BJ (cell line): ENCODE measurements around the gene ATP13A4. TPM values are rescaled to one million over a fixed set of nuclear protein-coding genes. Genes with fewer than 3 reads are reported as not detected.

Experiments used
- CTCF ChIA-PET: fragments of 350-600 bp; formaldehyde crosslinking; extraction: SDS; loops from one replicate; lab custom pipeline; 2021; ENCODE audit warnings: antibody characterized with exemption, inconsistent platforms; lab: Yijun Ruan, JAX
- POLR2A ChIA-PET: fragments of 300-600 bp; sonication (Branson Sonifier 250); formaldehyde crosslinking; extraction: SDS; loops from one replicate; lab custom pipeline; 2021; ENCODE audit warnings: antibody characterized with exemption; lab: Charles Lee
- DNase-seq: peaks from one replicate; pipeline ENCODE4 v3.0.0-alpha.2; 2011; ENCODE audit warnings: low read depth
- H3K27me3 ChIP-seq: 2 replicates; pipeline ENCODE4 v1.6.0; 2011; ENCODE audit warnings: low read length; ENCODE audit not compliant: control insufficient read depth, insufficient read depth
- H3K36me3 ChIP-seq: 2 replicates; pipeline ENCODE4 v1.5.1; 2011; ENCODE audit warnings: low read length; ENCODE audit not compliant: control insufficient read depth, insufficient read depth
- H3K4me3 ChIP-seq: 2 replicates; pipeline ENCODE4 v1.5.1; 2011; ENCODE audit warnings: low read depth, mild to moderate bottlenecking, control low read depth, low read length
- polyA plus RNA-seq: library from polyadenylated mRNA; depleted of rRNA; stranded (reverse); fragments of >200 nt; gene quantifications from 2 replicates; pipeline ENCODE4 v1.2.3, GENCODE V29; 2011
- TF ChIP-seq, protein P1 (sequence below): IDR thresholded peaks from 2 replicates; pipeline ENCODE4 v1.5.1; 2011; ENCODE audit warnings: low read depth, mild to moderate bottlenecking, control low read depth, inconsistent platforms, low read length, moderate library complexity; ENCODE audit not compliant: insufficient read depth

Gene ATP13A4
- polyA plus RNA-seq, 1 experiment = 0.10 TPM

GRCh38 chr3:193559100-193559499 is 4.4 kb upstream of the ATP13A4 start:
- Histone ChIP-seq H3K27me3 (no peaks in the 10 kb centered on the region), H3K36me3 (no peaks in the 10 kb centered on the region), H3K4me3 (no peak overlapping the region)
- POLR2A ChIA-PET = no interaction called here
- CTCF ChIA-PET = no interaction called here
- TF ChIP-seq, protein P1, sequence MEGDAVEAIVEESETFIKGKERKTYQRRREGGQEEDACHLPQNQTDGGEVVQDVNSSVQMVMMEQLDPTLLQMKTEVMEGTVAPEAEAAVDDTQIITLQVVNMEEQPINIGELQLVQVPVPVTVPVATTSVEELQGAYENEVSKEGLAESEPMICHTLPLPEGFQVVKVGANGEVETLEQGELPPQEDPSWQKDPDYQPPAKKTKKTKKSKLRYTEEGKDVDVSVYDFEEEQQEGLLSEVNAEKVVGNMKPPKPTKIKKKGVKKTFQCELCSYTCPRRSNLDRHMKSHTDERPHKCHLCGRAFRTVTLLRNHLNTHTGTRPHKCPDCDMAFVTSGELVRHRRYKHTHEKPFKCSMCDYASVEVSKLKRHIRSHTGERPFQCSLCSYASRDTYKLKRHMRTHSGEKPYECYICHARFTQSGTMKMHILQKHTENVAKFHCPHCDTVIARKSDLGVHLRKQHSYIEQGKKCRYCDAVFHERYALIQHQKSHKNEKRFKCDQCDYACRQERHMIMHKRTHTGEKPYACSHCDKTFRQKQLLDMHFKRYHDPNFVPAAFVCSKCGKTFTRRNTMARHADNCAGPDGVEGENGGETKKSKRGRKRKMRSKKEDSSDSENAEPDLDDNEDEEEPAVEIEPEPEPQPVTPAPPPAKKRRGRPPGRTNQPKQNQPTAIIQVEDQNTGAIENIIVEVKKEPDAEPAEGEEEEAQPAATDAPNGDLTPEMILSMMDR = no peak
- no peak for DNase-seq

DNA sequence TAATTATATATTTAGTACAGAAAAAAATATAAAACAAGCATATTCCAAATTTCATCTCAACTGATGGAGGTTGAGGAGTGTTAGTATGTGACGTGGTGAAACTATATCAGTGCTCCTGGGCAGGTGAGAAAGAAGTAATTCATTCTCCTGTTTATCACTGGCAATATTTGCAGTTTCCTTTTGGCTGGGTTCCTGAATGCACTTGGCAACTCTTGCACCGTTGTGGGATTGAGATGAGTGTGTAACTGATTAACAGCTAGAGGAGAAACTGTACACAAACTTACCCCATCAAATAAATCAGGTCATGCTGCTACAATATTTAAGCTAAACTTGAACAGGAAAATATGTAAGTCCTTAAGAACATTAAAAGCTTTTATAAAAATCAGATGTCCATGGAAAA is 2.1 kb upstream of the ATP13A4 start:
- DNase-seq = no peak
- Histone ChIP-seq H3K4me3 (no peak overlapping the region), H3K27me3 (no peaks in the 10 kb centered on the region), H3K36me3 (no peaks in the 10 kb centered on the region)
- CTCF ChIA-PET = interaction anchor here (1.4 kb wide), 1 partner anchor 16 kb away, joined by 4 read pairs; no protein-coding TSS in a partner anchor
- TF ChIP-seq, protein P1 = no peak
- POLR2A ChIA-PET = no interaction called here

GRCh38 chr3:193553586-193553985 is 1.1 kb downstream of the ATP13A4 start:
- Histone ChIP-seq H3K36me3 (no peaks in the 10 kb centered on the region), H3K27me3 (no peaks in the 10 kb centered on the region), H3K4me3 (no peak overlapping the region)
- ChIA-PET CTCF (no interaction called here), POLR2A (no interaction called here)
- TF ChIP-seq, protein P1 = no peak
- no peak for DNase-seq

DNA sequence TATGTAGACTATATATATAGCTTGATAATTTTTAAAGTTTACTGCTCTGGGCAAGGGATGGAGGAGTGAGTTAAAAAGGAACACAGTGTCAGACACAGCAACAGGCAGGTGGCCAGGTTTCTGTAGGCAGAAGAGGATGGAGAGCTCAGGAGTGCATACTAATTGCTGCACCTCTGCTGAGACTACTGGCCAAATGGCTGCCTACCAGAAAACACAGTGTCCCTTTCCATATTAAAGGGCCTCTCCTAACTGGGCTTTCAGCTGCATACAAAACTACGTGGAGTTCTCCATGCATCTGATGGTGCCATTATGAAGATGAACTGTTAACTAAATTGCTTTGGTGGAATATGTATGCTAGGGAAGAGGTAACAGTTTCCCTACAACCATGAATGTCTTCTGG is 1.8 kb downstream of the ATP13A4 start:
- Histone ChIP-seq H3K4me3 (no peak overlapping the region), H3K27me3 (no peaks in the 10 kb centered on the region), H3K36me3 (no peaks in the 10 kb centered on the region)
- POLR2A ChIA-PET = no interaction called here
- DNase-seq = no peak
- TF ChIP-seq, protein P1 = no peak
- CTCF ChIA-PET = no interaction called here

DNA sequence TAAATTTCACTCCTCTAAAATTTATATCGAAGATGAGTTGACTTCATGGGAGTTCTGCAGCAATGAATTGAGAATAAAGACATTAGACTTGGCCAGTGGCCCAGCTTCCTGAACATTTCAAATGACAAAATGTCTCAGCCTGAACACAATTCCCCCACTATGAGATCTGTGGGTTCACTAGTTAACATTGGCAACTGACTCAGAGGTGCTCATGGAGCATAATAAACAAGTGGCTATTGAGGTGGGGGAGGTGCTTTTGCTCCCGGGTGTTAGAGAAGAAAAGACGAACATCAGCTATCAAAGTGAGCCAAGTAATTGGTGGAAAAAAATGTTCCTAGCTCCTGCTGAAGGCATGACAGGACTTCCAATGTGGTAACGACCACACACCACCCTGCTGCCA is 6.3 kb downstream of the ATP13A4 start:
- no peak for DNase-seq
- ChIA-PET CTCF (no interaction called here), POLR2A (no interaction called here)
- H3K27me3 ChIP-seq = no peaks in the 10 kb centered on the region
- H3K36me3 ChIP-seq = no peaks in the 10 kb centered on the region
- TF ChIP-seq, protein P1 = no peak
- no peak overlapping the region for H3K4me3 ChIP-seq
